Keratinocyte (primary cell): ENCODE data around the gene SLC25A47. TPM values are rescaled to one million over a fixed set of nuclear protein-coding genes. Genes with fewer than 3 reads are reported as not detected.

Experiments
- DNase-seq: peaks from one replicate; pipeline ENCODE4 v3.0.0-alpha.2; 2011; ENCODE audit warnings: low read depth, missing footprints, low spot score
- FAIRE-seq: peaks from 2 replicates; lab custom pipeline; 2011; peaks lifted over from hg19 to GRCh38; lab: Jason Lieb, UNC
- H2AFZ ChIP-seq: 2 replicates; pipeline ENCODE4 v1.6.0; 2012; ENCODE audit warnings: low read length, control low read depth, inconsistent platforms; ENCODE audit not compliant: control insufficient read depth
- H3K27ac ChIP-seq: 2 replicates; pipeline ENCODE4 v1.5.1; 2011; ENCODE audit warnings: low read length; ENCODE audit not compliant: control insufficient read depth, insufficient read depth
- H3K27me3 ChIP-seq: 3 replicates; pipeline ENCODE4 v1.6.0; 2011; ENCODE audit warnings: low read length; ENCODE audit not compliant: control insufficient read depth, insufficient read depth; ENCODE audit errors: extremely low read depth
- H3K36me3 ChIP-seq, 2 experiments: 2 replicates in 1 of 2; 3 replicates in 1 of 2; pipeline ENCODE4 v1.5.1; 2011; ENCODE audit warnings: low read length in 2 of 2, mild to moderate bottlenecking in 1 of 2; ENCODE audit not compliant: control insufficient read depth in 2 of 2, insufficient read depth in 2 of 2; ENCODE audit errors: extremely low read depth in 1 of 2
- H3K4me1 ChIP-seq: 3 replicates; pipeline ENCODE4 v1.5.1; 2011; ENCODE audit warnings: low read length; ENCODE audit not compliant: control insufficient read depth, insufficient read depth; ENCODE audit errors: extremely low read depth
- H3K4me2 ChIP-seq: 3 replicates; pipeline ENCODE4 v1.6.0; 2011; ENCODE audit warnings: low read depth, low read length; ENCODE audit not compliant: control insufficient read depth, insufficient read depth; ENCODE audit errors: extremely low read depth
- H3K4me3 ChIP-seq, 3 experiments: fragments of 200-600 bp in 1 of 3; sonication (generic) in 1 of 3; 2 replicates in 2 of 3; 3 replicates in 1 of 3; pipeline ENCODE4 v1.5.1; 2011 to 2016; ENCODE audit warnings: low read length in 3 of 3, mild to moderate bottlenecking in 3 of 3, control low read depth in 2 of 3, inconsistent platforms in 1 of 3, low read depth in 1 of 3, mixed read lengths in 1 of 3, mixed run types in 1 of 3, moderate library complexity in 1 of 3; ENCODE audit not compliant: control insufficient read depth in 2 of 3, insufficient read depth in 2 of 3; ENCODE audit errors: extremely low read depth in 1 of 3
- H3K79me2 ChIP-seq: 2 replicates; pipeline ENCODE4 v1.6.0; 2012; ENCODE audit warnings: low read length; ENCODE audit not compliant: control insufficient read depth, insufficient read depth
- H3K9ac ChIP-seq: 3 replicates; pipeline ENCODE4 v1.6.0; 2011; ENCODE audit warnings: low read length; ENCODE audit not compliant: control insufficient read depth, insufficient read depth; ENCODE audit errors: extremely low read depth
- H3K9me1 ChIP-seq: 3 replicates; pipeline ENCODE4 v1.6.0; 2011; ENCODE audit warnings: low read length; ENCODE audit not compliant: control insufficient read depth, insufficient read depth; ENCODE audit errors: extremely low read depth
- H3K9me3 ChIP-seq: 2 replicates; pipeline ENCODE4 v1.5.1; 2012; ENCODE audit warnings: low read depth, low read length; ENCODE audit not compliant: control insufficient read depth
- H4K20me1 ChIP-seq: 3 replicates; pipeline ENCODE4 v1.6.0; 2011; ENCODE audit warnings: low read length; ENCODE audit not compliant: control insufficient read depth, insufficient read depth; ENCODE audit errors: extremely low read depth
- EZH2 ChIP-seq: IDR thresholded peaks from one replicate; pipeline ENCODE4 v1.6.1; 2012; ENCODE audit warnings: inconsistent platforms, mild to moderate bottlenecking, low read length, moderate library complexity
- dilution Hi-C: fragments of 300-500 bp; cut with MboI; formaldehyde crosslinking; loops from one replicate; pipeline ENCODE4 v1.7.0; 2020; ENCODE audit warnings: low sequenced_read_pairs; ENCODE audit not compliant: extremely low pct_ligation_motif_present
- polyA plus RNA-seq, 5 experiments: library from polyadenylated mRNA; depleted of rRNA in 3 of 5; stranded (reverse) in 3 of 5; stranded (forward) in 1 of 5; unstranded in 1 of 5; fragments of >200 nt; gene quantifications; 1 replicate in 1 of 5; 2 replicates in 3 of 5; 3 replicates in 1 of 5; pipeline versions ENCODE4 v1.2.1 to v1.2.3, GENCODE V29; 2011 to 2012; ENCODE audit warnings: missing spikeins in 2 of 5, low read depth in 1 of 5, low replicate concordance in 1 of 5
- TF ChIP-seq, protein P1 (sequence below), 3 experiments: IDR thresholded peaks in 1 of 3; conservative IDR thresholded peaks in 1 of 3; optimal IDR thresholded peaks in 1 of 3; 2 replicates in 2 of 3; 3 replicates in 1 of 3; pipeline versions ENCODE3 to v1.5.1; 2011; ENCODE audit warnings: low read length in 3 of 3, mild to moderate bottlenecking in 3 of 3, moderate library complexity in 2 of 3, control low read depth in 1 of 3, inconsistent platforms in 1 of 3; ENCODE audit not compliant: insufficient read depth in 2 of 3; ENCODE audit errors: extremely low read depth in 1 of 3

Gene SLC25A47
- polyA plus RNA-seq, 1 donor (not counting 4 experiments of a cell fraction or from before 2014, with no cell fraction given) = not detected

DNA sequence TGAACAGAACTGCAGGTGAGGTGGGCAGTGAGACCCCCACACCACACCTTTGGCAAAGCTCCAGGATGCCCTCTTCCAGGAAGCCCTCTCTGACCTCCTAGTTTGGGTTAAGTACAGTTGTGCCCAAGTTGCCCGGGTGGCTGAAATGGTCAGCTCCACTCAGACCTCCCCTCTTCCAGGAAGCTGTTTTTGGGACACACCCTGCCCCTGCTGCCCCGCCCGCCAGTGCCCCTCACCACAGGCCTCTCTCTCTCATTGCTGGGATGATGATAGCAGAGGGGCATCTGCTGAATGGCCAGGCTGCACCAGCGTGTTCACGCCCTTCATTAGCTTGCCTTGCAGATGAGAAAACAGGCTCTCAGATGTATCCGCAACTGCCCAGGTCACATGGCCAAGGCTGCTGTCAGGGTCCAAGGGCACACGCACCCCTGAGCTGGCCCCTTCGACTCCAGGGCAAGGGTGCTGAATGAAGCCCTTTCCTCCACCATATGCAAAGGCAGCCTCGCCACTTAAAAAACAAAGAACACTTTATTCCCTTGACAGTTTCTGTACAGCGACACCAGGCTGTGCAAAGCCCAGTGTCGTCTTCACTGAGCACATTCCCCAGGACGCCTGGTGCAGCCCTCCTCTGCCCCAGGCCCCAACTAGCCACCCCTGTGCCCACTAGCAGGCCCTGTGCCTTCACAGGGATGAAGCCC lies 32.4 kb upstream of the SLC25A47 start:
- Histone ChIP-seq H2AFZ (no peak overlapping the region), H3K36me3 (no peaks in the 10 kb centered on the region), H3K4me2 (no peak overlapping the region), H4K20me1 (no peaks in the 10 kb centered on the region), H3K9me3 (no peaks in the 10 kb centered on the region), H3K27me3 (no peaks in the 10 kb centered on the region), H3K4me1 (peaks cover 2% of the 10 kb centered on the region), H3K9ac (no peak overlapping the region), H3K4me3 (no peak overlapping the region), H3K27ac (no peak overlapping the region), H3K79me2 (no peaks in the 10 kb centered on the region), H3K9me1 (no peaks in the 10 kb centered on the region)
- DNase-seq = no peak
- TF ChIP-seq, protein P1, sequence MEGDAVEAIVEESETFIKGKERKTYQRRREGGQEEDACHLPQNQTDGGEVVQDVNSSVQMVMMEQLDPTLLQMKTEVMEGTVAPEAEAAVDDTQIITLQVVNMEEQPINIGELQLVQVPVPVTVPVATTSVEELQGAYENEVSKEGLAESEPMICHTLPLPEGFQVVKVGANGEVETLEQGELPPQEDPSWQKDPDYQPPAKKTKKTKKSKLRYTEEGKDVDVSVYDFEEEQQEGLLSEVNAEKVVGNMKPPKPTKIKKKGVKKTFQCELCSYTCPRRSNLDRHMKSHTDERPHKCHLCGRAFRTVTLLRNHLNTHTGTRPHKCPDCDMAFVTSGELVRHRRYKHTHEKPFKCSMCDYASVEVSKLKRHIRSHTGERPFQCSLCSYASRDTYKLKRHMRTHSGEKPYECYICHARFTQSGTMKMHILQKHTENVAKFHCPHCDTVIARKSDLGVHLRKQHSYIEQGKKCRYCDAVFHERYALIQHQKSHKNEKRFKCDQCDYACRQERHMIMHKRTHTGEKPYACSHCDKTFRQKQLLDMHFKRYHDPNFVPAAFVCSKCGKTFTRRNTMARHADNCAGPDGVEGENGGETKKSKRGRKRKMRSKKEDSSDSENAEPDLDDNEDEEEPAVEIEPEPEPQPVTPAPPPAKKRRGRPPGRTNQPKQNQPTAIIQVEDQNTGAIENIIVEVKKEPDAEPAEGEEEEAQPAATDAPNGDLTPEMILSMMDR (optimal IDR thresholded peaks at IDR 0.05 in 1 of 3, IDR thresholded peaks at IDR 0.05 in 1 of 3, conservative IDR thresholded peaks at IDR 0.05 in 1 of 3; ENCODE audit: extremely low read depth in 1 of 3, insufficient read depth in 2 of 3, low read length in 3 of 3) = no peak
- dilution Hi-C loops = no loop called here
- no peak for FAIRE-seq

DNA sequence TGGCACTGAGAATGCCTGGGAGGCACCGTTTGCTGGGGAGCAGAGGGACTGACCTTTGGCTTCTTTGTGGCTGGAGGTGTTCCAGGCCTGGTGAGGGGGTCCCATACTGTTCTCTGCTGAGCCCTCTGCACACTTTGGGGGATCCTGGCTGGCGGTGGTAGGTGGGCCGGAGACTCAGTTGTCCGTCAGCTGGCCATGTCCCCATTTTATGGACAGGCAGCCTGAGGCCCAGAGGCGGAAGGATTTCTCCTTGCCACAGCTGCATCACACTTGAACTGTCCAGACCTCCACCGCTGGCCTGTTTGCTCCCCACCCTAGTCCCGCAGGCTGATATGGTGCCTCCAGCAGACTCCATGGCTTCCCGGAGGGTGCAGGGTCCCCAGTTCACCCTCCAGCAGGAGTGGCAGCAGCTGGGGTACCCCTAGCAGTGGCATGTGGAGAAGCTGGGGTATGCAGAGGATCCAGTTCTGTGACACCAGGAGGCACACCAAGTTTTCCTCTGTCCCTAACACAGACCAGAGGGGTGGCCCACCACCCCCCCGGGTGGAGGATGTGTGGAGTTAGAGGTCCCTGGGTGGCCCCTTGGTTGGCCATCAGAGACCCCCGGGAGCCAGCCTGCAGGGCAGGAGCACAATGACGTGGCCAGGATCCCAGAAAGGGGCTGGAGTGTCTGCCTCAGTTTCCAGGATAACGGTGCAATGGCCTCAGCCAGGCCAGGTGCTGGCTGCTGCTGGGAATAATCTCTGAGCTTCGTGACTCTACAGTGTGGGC lies 31.6 kb upstream of the SLC25A47 start:
- H3K79me2 ChIP-seq = no peaks in the 10 kb centered on the region
- dilution Hi-C loops = no loop called here
- no peaks in the 10 kb centered on the region for H3K9me3 ChIP-seq
- no peak overlapping the region for H3K4me3 ChIP-seq
- DNase-seq = no peak
- no peaks in the 10 kb centered on the region for H4K20me1 ChIP-seq
- no peaks in the 10 kb centered on the region for H3K4me1 ChIP-seq
- no peaks in the 10 kb centered on the region for H3K36me3 ChIP-seq
- H2AFZ ChIP-seq = no peak overlapping the region
- FAIRE-seq = no peak
- H3K4me2 ChIP-seq = no peak overlapping the region
- H3K9me1 ChIP-seq = no peaks in the 10 kb centered on the region
- H3K9ac ChIP-seq = no peak overlapping the region
- H3K27me3 ChIP-seq = no peaks in the 10 kb centered on the region
- no peak for TF ChIP-seq EZH2
- TF ChIP-seq, protein P1 (optimal IDR thresholded peaks at IDR 0.05 in 1 of 3, IDR thresholded peaks at IDR 0.05 in 1 of 3, conservative IDR thresholded peaks at IDR 0.05 in 1 of 3; ENCODE audit: extremely low read depth in 1 of 3, insufficient read depth in 2 of 3, low read length in 3 of 3) = no peak
- H3K27ac ChIP-seq = no peak overlapping the region
